ENCODE measurements around the gene APC. TPM values are rescaled to one million over a fixed set of nuclear protein-coding genes. Genes with fewer than 3 reads are reported as not detected.

APC gene
- total and polyA plus RNA-seq, 4 donors: 83.2 to 279 (median 137) TPM

Small RNAs within 50 kb of the gene (small RNA-seq; reads per million reads assigned to genes)
- gene RNU6-482P (ENCODE audit: low replicate concordance): not detected

Other genes starting within 250 kb of the APC start
- 10 to 100 TPM; 55.3 to 70.3 TPM for gene SRP19, start 123.4 kb downstream of the APC start, total RNA-seq
- gene SRP19, start 123.4 kb downstream of the APC start, polyA plus RNA-seq (ENCODE audit: insufficient read length in 2 of 2): 10 to 100 TPM; 85.8 to 90.8 TPM
- 100 to 1,000 TPM in 1 of 2 donors, 10 to 100 TPM in 1; 57.2 to 152 TPM for gene REEP5, start 184.3 kb downstream of the APC start, total RNA-seq
- 100 to 1,000 TPM; 156 to 201 TPM for gene REEP5, start 184.3 kb downstream of the APC start, polyA plus RNA-seq (ENCODE audit: insufficient read length in 2 of 2)
- 10 to 100 TPM; 51.8 to 82.1 TPM for gene DCP2, start 238.9 kb downstream of the APC start, total RNA-seq
- 10 to 100 TPM; 17.8 to 24.6 TPM for gene DCP2, start 238.9 kb downstream of the APC start, polyA plus RNA-seq (ENCODE audit: insufficient read length in 2 of 2)

All from spinal cord (tissue), 4 donors.